Mucosa of rectum (tissue), 2 donors: Measurements from ENCODE around the gene CBX3.
"Not testable (repeated sequence)": the region's sequence is repeated elsewhere in the genome, so short reads cannot be mapped to it uniquely, and the experiment has no call there.

ENCODE experiments used
- H3K27ac ChIP-seq, 2 donors: one replicate each; pipeline ENCODE4 v1.7.0; 2013; ENCODE audit warnings: inconsistent platforms in 2 of 2, low read depth in 2 of 2, low read length in 2 of 2
- H3K27me3 ChIP-seq, 2 donors: one replicate each; pipeline ENCODE4 v1.7.0; 2013; ENCODE audit warnings: low read length in 2 of 2; ENCODE audit not compliant: control insufficient read depth in 2 of 2, insufficient read depth in 2 of 2
- H3K36me3 ChIP-seq, 2 donors: one replicate each; pipeline ENCODE4 v1.7.0; 2013; ENCODE audit warnings: low read length in 2 of 2; ENCODE audit not compliant: control insufficient read depth in 2 of 2, insufficient read depth in 2 of 2
- H3K4me1 ChIP-seq, 2 donors: one replicate each; pipeline ENCODE4 v1.7.0; 2013; ENCODE audit warnings: low read length in 2 of 2, mild to moderate bottlenecking in 1 of 2; ENCODE audit not compliant: control insufficient read depth in 2 of 2, insufficient read depth in 2 of 2
- H3K4me3 ChIP-seq, 2 donors: one replicate each; pipeline ENCODE4 v1.7.0; 2013; ENCODE audit warnings: low read length in 2 of 2
- H3K9ac ChIP-seq, 2 donors: one replicate each; pipeline ENCODE4 v1.7.0; 2013; ENCODE audit warnings: low read length in 2 of 2, low read depth in 1 of 2, mild to moderate bottlenecking in 1 of 2
- H3K9me3 ChIP-seq, 2 donors: one replicate each; pipeline ENCODE4 v1.7.0; 2013; ENCODE audit warnings: low read length in 2 of 2; ENCODE audit not compliant: control insufficient read depth in 2 of 2
- donor health status: healthy.
- donor health status: Normal muscosa, but diverticular disease.

The CBX3 gene

DNA sequence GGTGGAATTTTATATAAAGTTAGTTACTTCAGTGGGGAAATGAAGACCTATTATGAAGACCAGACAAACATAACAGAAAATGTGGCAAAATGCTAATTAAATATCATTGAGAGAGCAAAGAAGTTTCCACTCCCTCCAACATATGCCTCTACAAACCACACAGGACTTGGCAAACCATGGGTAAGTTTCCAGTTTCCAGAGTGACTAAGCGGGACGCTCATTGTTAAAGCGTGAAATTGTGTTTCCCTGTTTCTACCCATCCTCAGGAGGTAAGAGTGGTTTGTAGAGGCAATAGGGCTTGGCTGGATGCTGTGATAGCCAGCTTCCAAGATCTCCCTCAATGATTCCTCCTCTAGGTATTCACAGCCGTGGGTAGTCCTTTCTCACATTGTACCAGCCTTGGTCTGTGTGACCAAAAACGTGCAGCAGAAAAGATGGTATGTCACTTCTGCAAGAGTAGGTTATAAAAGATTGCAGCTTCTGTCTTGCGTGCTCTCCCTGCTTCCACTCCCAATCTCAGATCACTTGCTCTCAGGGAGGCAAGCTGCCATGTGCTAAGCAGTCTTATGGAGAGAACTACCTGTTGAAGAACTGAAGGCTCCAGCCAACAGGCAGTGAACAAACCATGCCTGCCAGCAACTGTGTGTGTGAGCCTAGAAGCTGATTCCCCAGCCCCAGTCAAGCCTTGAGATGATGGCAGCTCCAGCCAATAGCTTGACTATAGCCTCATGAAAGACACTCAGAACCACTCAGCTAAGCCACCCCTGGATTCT, 35.7 kb downstream of the CBX3 start:
- Histone ChIP-seq H3K4me3 (no peak overlapping the region), H3K27ac (no peak overlapping the region)

DNA sequence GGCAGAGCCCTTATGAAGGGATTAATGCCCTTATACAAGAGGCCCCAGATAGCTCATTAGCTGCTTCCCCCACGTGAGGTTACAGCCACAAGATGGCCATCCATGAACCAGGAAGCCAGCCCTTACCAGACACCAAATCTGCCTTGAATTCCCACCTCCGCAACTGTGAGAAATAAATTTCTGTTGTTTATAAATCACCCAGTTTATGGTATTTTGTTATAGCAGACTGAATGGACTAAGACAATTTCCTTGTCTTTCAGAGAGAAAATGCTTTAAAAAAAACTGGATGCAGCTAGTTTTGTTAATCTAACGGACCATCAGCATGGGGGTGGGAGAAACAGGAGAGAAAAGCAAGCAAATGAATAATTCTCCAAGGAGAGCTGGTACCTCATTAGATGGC, 36.5 kb downstream of the CBX3 start:
- no peaks in the 10 kb centered on the region for H3K4me1 ChIP-seq
- no peak overlapping the region for H3K9ac ChIP-seq
- no peak overlapping the region for H3K27ac ChIP-seq
- no peaks in the 10 kb centered on the region for H3K36me3 ChIP-seq
- no peaks in the 10 kb centered on the region for H3K27me3 ChIP-seq
- H3K9me3 ChIP-seq, result no peaks in the 10 kb centered on the region
- H3K4me3 ChIP-seq, result no peak overlapping the region

More for the DNA sequence above, 35.7 kb downstream of the CBX3 start:
- Histone ChIP-seq H3K9ac (no peak overlapping the region), H3K9me3 (no peaks in the 10 kb centered on the region), H3K4me1 (no peaks in the 10 kb centered on the region), H3K27me3 (no peaks in the 10 kb centered on the region), H3K36me3 (no peaks in the 10 kb centered on the region)

DNA sequence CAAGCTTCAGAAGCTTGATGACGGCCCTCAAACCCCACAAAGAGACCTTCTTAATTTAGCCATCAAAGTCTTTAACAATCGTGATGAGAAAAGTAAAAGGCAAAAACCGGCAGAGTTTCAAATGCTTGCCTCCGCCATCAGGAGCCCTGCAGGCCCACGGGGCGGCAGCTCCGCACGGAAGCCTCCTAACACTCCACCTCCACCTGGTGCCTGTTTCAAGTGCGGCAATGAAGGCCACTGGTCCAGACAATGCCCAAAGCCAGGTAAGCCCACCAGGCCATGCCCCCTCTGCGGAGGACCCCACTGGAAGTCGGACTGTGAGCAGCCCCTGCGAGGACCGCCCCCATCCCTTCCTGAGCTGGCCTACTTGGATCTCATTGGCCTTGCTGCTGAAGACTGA, 43.6 kb downstream of the CBX3 start:
- Histone ChIP-seq H3K4me3 (no peak overlapping the region), H3K27ac (no peak overlapping the region), H3K4me1 (no peaks in the 10 kb centered on the region), H3K36me3 (no peaks in the 10 kb centered on the region), H3K9ac (no peak overlapping the region), H3K27me3 (no peaks in the 10 kb centered on the region), H3K9me3 (no peaks in the 10 kb centered on the region)

DNA sequence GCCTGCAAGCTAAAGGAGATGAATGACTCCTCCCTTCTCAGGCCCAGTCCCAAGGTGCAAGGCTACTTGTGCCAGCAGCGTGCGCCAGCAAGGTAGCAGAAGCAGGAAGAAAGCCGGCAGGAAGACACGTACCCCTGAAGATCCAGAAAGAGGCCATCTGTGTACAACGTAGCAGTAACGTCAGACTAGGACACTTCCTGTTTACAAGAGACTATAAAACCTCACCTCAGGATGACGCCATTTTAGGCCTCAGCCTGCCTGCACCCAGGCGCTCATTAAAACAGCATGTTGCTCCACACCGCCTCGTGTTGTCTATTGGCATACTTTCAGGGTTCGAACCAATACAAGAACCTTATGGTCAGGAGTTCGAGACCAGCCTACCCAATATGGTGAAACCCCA, 48.7 kb downstream of the CBX3 start:
- Histone ChIP-seq H3K4me3 (no peak overlapping the region), H3K27ac (no peak overlapping the region), H3K4me1 (no peaks in the 10 kb centered on the region), H3K9ac (no peak overlapping the region), H3K27me3 (no peaks in the 10 kb centered on the region), H3K9me3 (no peaks in the 10 kb centered on the region), H3K36me3 (no peaks in the 10 kb centered on the region)

DNA sequence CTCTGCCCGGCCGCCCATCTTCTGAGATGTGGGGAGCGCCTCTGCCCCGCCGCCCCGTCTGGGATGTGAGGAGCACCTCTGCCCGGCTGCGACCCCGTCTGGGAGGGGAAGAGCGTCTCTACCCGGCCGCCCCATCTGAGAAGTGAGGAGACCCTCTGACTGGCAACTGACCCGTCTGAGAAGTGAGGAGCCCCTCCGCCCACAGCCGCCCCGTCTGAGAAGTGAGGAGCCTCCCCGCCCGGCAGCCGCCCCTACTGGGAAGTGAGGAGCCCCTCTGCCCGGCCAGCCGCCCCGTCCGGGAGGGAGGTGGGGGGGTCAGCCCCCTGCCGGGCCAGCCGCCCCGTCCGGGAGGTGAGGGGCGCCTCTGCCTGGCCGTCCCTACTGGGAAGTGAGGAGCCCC, 60.3 kb downstream of the CBX3 start:
- not testable (repeated sequence) for H3K9ac ChIP-seq, H3K27me3 ChIP-seq, H3K4me3 ChIP-seq, H3K27ac ChIP-seq, H3K9me3 ChIP-seq, H3K36me3 ChIP-seq, H3K4me1 ChIP-seq
